ENCODE measurements around the gene GCNA.

Gene GCNA, protein sequence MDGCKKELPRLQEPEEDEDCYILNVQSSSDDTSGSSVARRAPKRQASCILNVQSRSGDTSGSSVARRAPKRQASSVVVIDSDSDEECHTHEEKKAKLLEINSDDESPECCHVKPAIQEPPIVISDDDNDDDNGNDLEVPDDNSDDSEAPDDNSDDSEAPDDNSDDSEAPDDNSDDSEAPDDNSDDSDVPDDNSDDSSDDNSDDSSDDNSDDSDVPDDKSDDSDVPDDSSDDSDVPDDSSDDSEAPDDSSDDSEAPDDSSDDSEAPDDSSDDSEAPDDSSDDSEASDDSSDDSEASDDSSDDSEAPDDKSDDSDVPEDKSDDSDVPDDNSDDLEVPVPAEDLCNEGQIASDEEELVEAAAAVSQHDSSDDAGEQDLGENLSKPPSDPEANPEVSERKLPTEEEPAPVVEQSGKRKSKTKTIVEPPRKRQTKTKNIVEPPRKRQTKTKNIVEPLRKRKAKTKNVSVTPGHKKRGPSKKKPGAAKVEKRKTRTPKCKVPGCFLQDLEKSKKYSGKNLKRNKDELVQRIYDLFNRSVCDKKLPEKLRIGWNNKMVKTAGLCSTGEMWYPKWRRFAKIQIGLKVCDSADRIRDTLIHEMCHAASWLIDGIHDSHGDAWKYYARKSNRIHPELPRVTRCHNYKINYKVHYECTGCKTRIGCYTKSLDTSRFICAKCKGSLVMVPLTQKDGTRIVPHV

DNA sequence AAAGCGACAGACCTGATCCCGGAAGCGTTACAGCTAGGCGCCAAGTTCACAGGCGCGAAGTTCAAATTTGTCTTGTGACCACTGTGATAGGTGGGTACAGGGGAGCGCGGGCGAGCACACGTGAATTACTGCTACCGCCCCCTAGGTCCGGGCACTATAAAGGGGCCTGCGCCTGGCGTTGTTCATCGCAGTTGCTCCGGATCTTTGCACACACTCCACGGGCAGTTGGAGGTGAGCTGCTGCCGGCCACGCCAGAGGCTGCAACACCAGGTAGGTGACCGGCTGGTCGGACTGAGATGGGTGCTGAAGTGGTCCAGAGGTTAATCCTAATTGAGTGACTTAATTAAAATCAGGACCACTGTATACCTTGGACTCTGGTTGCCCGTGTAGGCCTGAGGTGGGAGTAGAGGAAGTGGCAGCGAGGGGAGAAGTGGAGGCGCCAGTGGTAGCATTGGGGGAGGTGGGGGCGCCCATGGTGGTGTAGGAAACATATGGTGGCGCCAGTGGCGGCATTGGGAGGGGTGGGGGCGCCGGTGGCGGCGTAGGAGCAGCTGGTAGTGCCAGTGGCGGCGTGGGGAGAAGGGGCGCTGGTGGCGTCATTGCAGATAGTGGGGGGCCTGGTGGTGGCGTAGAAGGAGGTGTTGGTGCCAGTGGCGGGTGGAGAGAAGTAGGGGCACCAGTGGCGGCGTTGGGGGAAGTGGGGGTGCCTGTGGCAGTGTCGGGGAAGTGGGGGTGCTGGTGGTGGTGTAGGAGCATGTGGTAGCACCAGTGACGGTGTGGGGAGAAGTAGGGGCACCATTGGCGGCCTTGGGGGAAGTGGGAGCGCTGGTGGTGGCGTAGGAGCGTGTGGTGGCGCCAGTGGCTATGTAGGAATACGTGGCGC is at the start of gene GCNA:
Gene GCNA, plus strand, starts transcription at position 185 of the 883 bp plus-strand sequence. CDS start 2,385 bp downstream, outside the sequence.
- no peak for DNase-seq

DNA sequence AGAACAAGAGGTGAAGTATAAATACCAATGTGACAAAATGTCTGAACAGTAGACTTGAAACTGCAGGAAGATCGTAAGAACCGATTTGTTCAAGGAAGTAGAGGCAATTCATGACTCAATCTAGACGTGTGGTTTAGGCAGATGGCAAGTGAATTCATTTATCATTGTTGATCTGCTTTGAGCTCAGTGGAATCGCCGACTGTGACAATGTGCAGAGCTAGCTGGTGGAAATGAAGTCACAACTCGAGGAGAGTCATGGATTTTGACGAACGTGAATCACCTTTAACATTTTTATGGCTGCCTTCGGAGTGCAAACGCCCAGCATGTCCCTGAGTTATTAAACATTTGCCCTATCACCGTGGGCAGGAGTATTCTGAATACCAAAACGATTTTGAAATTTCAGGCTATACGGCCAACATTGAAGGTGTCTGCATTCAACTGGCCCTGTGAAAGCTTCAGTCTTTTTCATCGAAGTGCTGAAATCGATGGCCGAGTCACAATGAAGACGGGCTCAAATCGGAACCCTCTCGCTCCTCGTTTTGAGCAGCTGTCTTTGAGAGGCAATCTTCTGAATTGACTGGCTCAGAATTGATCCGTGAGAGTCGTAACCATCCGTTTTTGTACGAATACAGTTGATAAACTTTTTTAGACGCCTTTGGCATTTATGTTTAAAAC is 46.0 kb upstream of the GCNA start:
- no peak for DNase-seq

DNA sequence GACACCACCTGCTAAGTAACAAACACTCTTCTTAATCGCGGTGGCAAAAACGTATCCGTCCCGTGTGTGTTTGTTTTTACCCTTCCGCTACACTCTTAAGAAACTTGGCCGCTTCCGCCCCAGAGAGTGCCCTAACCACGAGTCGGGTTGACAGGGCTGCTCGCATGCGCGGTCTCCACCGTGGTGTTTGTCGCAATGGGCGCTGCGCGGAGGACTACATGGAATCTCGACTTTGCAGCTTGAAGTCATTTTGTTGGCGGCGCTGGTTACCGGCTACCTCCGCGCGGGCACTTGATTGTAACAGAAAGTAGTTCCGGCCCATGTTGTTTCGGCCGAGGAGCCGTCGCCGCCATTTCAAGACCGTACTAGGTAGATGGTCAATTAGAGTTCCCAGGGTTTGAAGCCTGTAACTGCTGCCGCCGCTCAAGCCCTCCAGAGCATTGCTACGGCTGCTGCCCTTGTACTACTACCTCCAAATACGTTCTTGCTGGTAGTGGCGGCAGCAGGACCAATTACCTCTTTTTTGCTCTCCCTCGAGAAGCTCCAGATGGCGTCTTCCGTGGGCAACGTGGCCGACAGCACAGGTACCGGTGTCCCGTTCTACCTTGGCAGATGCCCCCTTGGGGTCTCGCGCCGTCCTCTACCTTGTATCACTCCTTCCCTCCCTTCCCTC is 45.3 kb upstream of the GCNA start, which contains the start of gene OGT:
Gene OGT, plus strand, starts transcription at position 352 of the 673 bp plus-strand sequence. Its CDS starts 196 bp downstream, at position 548.
- peak; percentile 71 for DNase-seq

DNA sequence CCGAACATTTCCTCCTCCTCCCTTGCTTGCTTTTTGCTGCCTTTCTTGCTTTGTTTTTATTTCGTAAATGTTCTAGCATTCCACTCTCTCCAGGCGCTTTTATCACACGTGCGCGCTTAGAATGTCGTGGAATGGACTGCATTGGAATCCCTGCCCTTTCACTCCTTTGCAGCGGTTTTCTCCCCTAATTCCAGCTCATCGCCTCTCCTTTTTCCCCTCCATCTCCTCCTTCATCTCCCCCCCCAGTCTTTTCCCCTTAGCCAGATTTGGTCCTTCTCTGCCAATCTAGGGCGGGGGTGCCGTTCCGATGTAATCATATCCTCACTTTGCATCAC is 44.8 kb upstream of the GCNA start:
- DNase-seq = no peak

DNA sequence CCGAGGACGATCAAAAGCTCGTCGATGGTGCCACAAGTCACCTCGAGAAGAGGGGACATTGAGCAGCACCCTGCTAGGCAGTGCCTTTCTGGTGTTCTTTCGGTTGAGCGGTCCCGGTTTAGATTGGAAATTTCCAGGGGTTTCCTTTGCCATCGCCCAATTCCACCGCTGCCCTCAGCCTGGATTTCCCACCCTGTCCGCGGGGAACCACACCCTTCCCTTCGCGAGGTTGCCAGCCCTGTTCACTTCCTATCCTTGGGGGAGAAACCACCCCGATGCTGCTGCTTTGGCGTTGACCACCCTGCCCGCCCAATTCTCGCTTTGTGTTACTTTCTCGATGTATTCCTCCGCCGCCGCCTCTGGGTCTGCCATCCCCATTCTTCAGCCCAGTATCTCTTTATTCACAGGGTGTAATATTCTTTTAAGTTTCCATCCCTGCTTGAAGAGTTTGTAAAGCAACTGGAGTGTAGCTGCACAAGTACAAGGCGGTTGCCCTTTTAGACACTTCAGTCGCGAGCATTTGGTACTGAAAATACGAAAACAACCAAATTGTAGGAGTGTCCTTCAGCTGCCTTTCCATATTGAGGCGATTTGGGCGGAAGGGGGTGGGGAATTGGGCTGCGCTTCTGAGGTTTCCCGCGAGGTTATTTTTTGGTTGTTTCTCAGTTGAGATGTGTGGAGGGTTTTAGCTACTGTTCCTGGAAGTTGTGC is 44.2 kb upstream of the GCNA start:
- peak; percentile 32 for DNase-seq

DNA sequence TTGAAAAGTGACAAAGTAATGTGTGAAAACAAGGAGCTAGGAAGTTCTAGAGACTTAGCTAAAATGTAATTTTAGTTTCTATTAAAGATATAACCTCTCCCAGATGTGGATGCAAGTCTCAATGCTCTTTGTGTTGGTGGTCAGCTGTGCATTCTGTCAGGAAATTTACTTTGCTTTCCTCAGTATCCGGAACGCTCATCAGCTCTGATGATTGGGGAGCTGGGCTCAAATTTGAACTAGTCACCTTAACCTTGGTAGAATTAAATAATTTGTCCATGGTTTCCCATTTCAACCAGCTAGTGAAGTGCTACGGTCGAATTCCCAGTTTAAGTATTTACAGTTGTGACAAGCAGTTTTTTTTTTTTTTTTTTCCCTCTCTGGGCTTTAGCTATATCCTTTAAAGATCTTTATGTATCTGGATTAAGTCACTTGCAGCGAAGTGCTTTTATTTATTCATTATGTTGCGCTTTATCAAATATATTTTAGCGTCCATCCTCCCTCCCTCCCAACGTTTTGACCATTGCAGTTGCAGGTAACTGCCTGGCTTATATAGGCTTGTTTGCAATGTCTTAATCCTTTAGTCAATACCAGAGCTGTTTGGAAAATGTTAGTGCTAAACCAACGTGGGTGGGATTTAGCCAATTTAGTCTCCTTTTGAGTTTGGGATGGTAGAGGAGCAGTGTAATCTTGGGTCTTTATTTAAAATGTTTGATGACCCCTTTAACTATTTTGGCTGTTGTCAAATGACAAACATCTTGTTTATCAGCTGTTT is 43.3 kb upstream of the GCNA start:
- no peak for DNase-seq

DNA sequence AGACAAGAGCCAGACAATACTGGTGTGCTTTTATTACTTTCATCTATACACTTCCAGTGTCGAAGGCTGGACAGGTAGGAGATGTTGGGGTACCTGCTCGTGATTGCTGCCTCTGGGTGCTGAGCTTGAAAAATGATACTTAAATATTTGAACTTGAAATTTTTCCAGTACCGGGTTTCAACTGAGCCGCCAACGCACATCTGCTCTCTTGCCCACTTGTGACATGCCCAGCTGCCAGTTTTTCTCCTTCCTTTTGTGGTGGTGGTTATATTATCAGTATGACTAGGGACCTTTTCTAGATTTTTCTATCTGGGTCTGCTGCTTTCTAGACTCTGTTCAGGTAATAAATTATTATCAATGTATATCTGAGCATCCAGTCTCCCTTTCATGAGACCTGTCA is 42.0 kb upstream of the GCNA start:
- DNase-seq = no peak

DNA sequence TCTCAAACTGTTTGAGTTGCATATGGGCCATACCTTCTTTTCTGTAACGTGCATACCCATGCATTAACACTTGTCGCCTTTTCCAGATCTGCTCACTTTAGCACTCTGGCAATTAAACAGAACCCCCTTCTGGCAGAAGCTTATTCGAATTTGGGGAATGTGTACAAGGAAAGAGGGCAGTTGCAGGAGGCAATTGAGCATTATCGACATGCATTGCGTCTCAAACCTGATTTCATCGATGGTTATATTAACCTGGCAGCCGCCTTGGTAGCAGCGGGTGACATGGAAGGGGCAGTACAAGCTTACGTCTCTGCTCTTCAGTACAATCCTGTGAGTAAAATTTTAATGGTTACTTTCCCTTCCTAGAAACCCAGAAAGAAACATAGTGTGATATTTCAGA is 40.5 kb upstream of the GCNA start:
- DNase-seq = no peak

DNA sequence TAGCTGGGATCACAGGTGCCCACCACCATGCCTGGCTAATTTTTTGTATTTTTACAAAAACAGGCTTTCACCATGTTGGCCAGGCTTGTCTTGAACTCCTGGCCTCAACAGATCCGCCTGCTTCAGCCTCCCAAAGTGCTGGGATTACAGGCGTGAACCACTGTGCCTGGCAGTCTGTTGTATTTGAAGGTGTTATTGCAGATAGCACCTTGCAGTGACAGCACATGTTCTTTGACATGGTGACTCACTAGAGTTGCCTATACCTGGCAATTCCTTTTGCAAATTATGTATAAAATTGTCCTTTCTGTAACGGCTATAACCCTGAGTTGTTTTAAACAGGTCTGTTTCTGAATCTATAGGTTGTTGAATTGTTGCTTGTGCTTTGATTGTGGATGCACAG is 37.4 kb upstream of the GCNA start:
- no peak for DNase-seq

DNA sequence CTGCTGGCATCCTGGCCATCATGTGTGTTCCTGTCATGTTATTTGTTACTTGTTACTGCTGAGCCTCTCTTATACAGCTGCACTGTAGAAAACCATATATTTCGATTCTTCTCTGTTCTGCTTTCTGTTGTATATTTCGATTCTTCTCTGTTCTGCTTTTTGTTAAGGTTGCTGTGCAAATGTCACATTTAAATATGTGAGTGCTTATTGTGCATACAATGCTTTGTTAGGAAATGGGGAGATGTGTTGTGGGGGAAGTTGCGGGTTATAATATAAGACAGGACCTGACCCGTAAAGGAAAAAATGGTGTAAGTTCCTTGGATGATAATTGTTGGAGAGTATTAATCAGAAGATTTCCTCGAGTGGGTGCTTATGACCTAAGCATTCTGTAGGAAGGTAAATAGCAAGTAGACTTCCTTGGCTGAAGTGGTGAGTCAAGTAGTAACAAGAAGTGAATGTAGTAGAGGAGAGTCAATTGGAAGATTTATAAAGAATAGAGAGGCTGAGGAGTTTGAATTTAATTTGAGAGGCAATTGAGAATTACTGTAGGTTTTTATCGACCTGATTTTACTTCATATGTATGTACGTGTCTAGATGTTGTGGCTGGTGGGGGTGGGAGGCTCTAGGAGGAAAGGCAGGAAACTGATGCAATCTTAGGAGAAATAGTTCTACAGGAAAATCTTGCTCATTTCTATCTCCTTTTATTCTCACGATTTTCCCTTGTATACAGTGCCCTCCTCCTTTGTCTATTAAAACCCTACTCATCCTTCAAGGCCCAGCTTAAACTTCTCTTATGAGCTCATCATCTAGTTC is 36.8 kb upstream of the GCNA start:
- no peak for DNase-seq

DNA sequence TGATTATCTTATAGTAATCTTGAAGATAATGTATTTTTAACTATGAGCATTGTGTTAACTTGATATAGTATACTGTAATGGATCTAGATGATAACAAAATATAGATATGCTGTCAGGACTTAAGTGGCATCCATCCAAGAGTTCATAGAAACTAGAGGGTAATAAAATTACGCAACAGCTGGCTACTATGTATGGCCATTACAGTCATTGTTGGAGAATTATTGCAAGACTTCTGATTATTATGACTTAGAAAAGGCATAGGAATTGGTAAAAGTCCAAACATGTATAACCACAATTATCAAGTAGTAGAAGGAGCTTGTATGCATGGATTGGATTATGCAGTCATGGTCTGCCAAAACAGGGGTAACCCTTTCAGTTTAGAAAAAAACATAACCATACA is 35.8 kb upstream of the GCNA start:
- DNase-seq = no peak

DNA sequence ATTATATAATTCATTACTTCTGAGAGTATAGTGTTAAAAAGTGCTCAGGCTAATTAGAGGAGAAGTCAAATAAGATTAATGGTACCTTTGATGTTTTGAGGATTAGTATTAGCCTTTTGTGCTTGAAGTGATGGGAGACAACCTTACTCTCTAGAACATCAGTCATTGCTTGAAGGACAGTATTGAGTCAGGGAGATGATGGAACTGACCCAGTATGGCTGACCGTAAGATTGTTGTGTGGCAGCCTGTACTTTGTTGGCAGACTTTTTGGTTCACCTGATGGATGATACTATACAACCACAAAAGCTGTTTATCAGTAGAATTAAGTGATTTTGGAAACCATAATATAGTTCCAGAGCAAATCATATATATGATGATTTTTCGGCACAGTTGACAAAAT is 35.4 kb upstream of the GCNA start:
- no peak for DNase-seq

DNA sequence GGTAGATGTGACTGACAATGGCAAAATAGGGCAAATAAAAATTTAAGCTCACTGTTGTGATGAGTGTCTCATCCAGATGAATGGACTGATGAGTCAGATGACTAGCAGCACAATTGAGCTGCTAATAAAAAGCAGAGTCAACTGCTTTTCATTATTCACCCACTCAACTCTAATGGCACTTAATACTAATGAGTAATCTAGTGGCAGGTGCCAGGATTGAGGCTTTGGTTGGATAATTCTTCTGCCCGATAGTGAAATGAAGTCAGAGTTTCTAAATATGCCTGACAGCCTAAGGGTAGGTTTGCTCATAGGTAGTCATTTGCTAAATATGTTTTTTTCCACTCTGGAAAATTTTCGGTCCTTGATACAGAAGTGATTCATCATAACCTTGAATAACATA is 34.9 kb upstream of the GCNA start:
- no peak for DNase-seq

DNA sequence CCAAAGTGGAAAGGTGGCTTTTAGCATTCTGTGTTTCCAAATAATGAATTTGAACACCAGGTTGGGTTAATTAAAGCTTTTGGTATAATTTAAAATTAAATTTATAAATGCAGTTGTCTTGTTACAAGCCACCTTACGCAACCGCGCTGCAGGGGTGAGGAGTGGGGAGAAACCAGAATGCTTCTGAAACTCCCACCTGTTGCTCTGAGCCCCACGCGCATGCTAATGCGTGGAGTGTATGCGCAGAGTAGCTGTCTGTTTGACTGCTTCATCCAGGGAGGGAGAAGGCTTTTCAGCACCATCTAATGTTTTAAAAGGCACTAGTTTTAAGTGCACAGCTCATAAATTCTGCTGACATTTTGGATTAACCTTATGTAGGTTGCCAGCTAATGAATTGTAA is 32.9 kb upstream of the GCNA start:
- DNase-seq = no peak

DNA sequence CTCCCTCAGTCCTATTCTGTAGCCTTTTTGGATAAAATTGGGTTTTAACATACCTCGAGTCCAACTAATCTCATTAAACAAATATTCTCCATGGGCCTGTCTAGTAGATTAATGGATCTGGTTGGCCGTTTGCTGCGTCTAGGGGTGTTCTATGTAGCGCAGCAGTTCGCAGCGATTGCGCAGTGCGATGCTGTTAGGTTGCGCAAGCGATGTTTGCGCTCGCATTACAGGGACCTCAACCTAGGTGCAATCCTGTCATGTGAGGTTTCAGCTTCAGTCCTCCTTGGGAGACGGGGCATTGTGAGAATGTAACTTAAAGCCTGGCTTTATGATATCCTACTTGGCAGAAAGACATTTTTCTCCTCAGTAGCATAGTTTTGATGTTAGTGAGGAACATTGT is 31.4 kb upstream of the GCNA start:
- no peak for DNase-seq

DNA sequence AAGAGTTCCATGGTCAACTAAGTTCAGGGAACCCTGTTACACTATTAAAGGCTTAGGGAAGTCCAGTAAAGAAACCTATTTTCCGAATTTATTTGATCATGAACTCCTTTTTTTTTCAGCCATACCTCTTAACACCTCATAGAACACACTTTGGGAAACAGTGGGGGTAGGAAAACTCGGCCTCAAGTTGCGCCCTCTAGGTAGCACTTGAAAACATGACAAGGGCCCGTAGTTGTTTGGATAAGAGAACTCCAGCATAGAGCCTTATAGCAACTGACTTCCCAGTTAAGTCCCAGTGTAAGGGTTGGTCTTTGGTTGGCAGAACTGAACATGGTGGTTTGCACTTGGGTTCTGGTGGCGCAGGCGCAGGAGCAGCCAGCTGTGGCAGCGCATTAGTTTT is 30.9 kb upstream of the GCNA start:
- no peak for DNase-seq

DNA sequence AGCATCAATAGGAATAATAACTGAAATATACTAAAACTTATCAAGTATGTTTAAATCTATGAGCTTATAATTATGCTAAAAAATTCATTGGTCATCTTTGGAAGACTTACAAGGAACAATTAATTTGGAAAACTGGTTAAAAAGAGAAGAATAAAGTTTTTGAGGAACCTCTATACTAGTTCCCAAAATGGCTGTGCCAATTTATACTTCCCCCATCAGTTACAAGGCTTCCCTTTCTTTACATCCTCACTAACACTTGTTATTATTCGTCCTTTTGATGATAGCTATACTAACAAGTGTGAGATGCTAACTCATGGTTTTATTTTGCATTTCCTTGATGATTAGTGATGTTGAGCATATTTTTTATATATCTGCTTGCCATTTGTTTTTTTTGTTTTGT is 28.3 kb upstream of the GCNA start:
- no peak for DNase-seq

DNA sequence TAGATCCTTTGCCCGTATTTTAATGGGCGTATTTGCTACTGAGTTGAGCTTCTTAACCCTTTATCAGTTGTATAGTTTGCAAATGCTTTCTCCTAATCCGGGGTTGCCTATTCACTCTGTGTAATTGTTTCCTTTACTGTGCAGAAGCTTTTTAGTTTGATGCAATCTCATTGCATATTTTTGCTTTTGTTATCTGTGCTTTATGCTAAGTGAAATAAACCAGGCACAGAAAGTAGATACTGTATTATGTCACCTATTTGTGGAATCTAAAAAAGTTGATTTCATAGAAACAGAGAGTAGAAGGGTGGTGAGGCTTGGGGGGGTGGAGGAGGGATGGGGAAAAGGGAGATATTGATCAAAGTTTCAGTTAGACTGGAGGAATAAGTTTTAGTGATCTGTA is 27.7 kb upstream of the GCNA start:
- DNase-seq = no peak

DNA sequence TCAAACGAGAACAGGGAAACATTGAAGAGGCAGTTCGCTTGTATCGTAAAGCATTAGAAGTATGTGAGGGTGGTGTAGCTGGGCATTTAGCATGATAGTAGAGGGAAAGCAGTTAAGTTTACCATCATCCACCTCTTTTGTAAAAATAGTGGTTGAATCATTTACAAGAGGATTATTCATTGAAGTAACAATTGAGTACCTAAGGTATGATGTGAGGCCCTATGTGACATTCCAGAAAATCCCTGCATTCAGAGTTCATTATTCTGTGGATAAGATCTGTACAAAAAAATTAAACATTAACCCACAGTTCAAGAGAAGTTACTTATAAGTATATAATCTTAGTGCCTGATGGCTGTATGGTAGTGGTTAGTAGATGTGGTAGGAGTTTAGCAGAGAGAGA is 22.2 kb upstream of the GCNA start:
- DNase-seq = no peak

DNA sequence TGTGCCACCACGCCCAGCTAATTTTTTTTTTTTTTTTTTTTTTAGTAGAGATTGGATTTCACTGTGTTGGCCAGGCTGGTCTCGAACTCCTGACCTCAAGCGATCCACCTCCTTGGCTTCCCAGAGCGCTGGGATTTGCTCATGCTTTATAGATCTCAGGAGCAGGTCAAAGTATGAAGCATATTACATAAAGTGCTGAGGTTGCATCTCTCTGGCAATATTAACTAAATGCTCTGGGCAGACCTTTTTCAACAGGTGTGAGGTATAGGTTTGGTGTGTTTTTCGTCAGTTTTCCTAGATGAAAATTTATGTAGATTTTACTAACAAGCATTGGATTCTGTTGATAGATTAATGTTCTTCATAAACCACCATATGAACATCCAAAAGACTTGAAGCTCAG is 19.3 kb upstream of the GCNA start:
- no peak for DNase-seq
